IMR-90 (cell line): Measurements from ENCODE around the gene VPS41. TPM values are rescaled to one million over a fixed set of nuclear protein-coding genes. Genes with fewer than 3 reads are reported as not detected.

Experiments
- ATAC-seq: fragments of 200-7000 bp; cut with Tn5 transposase; 2 replicates; pipeline ENCODE4 v1.9.1; 2020; ENCODE audit warnings: low read depth, mild to moderate bottlenecking, moderate library complexity
- BruUV-seq: library from RNA; stranded (reverse); fragments of 400-500 nt; replicated peaks from 2 replicates; lab custom pipeline; 2021; lab: Mats Ljungman, UMichigan
- CTCF ChIA-PET: fragments of 300-600 bp; formaldehyde crosslinking; extraction: SDS; loops from one replicate; lab custom pipeline; 2021; ENCODE audit warnings: antibody characterized with exemption; lab: Yijun Ruan, JAX
- POLR2A ChIA-PET: fragments of 300-600 bp; sonication (Branson Sonifier 250); formaldehyde crosslinking; loops from one replicate; lab custom pipeline; 2022; ENCODE audit warnings: antibody characterized with exemption; ENCODE audit not compliant: unreplicated experiment; lab: Charles Lee
- DNase-seq: peaks from one replicate; pipeline ENCODE4 v3.0.0; 2013
- H2AFZ ChIP-seq: replicated peaks from 2 replicates; pipeline ENCODE3; 2013; ENCODE audit warnings: low read length, mild to moderate bottlenecking; ENCODE audit not compliant: poor library complexity
- H2AK5ac ChIP-seq: 2 replicates; pipeline ENCODE4 v1.6.1; 2013; ENCODE audit warnings: low read depth, low read length, inconsistent platforms
- H2AK9ac ChIP-seq: replicated peaks from 2 replicates; pipeline ENCODE3; 2013; ENCODE audit warnings: mild to moderate bottlenecking, low read depth, low read length, moderate library complexity; ENCODE audit not compliant: poor library complexity
- H2BK120ac ChIP-seq: 2 replicates; pipeline ENCODE4 v1.6.1; 2013; ENCODE audit warnings: low read depth, low read length, inconsistent platforms
- H2BK15ac ChIP-seq: 3 replicates; pipeline ENCODE4 v1.6.1; 2013; ENCODE audit warnings: low read depth, low read length, inconsistent platforms
- H2BK20ac ChIP-seq: 2 replicates; pipeline ENCODE4 v1.6.1; 2013; ENCODE audit warnings: low read depth, mild to moderate bottlenecking, inconsistent platforms, low read length, moderate library complexity
- H2BK5ac ChIP-seq: 2 replicates; pipeline ENCODE4 v1.6.1; 2013; ENCODE audit warnings: mild to moderate bottlenecking, low read depth, low read length, inconsistent platforms; ENCODE audit not compliant: poor library complexity, severe bottlenecking
- H3K14ac ChIP-seq: replicated peaks from 2 replicates; pipeline ENCODE4 v1.6.1; 2013; ENCODE audit warnings: low read depth, low read length, inconsistent platforms
- H3K18ac ChIP-seq: 2 replicates; pipeline ENCODE4 v1.6.1; 2013; ENCODE audit warnings: low read depth, low read length, control low read depth
- H3K23ac ChIP-seq: 2 replicates; pipeline ENCODE4 v1.6.1; 2013; ENCODE audit warnings: low read depth, low read length, inconsistent platforms
- H3K27ac ChIP-seq: 2 replicates; pipeline ENCODE4 v1.5.1; 2013; ENCODE audit warnings: mild to moderate bottlenecking, control low read depth, low read length; ENCODE audit not compliant: insufficient read depth
- H3K27me3 ChIP-seq: 2 replicates; pipeline ENCODE4 v1.6.1; 2013; ENCODE audit warnings: low read length; ENCODE audit not compliant: control insufficient read depth, insufficient read depth
- H3K36me3 ChIP-seq: 2 replicates; pipeline ENCODE4 v1.6.1; 2013; ENCODE audit warnings: low read length, mixed read lengths; ENCODE audit not compliant: control insufficient read depth, insufficient read depth
- H3K4ac ChIP-seq: 2 replicates; pipeline ENCODE4 v1.6.1; 2013; ENCODE audit warnings: low read depth, low read length, inconsistent platforms
- H3K4me1 ChIP-seq: 2 replicates; pipeline ENCODE4 v1.6.1; 2013; ENCODE audit warnings: low read length, mixed read lengths; ENCODE audit not compliant: control insufficient read depth, insufficient read depth
- H3K4me2 ChIP-seq: 2 replicates; pipeline ENCODE4 v1.6.1; 2013; ENCODE audit warnings: low read depth, mild to moderate bottlenecking, control low read depth, low read length, moderate library complexity
- H3K4me3 ChIP-seq: 2 replicates; pipeline ENCODE4 v1.5.1; 2013; ENCODE audit warnings: low read depth, mild to moderate bottlenecking, control low read depth, low read length, moderate library complexity; ENCODE audit not compliant: insufficient read depth
- H3K56ac ChIP-seq: 2 replicates; pipeline ENCODE4 v1.6.1; 2013; ENCODE audit warnings: low read length, inconsistent platforms; ENCODE audit not compliant: insufficient read depth; ENCODE audit errors: extremely low read depth
- H3K79me1 ChIP-seq, 2 experiments: 2 replicates each; pipeline ENCODE4 v1.6.1; 2013; ENCODE audit warnings: low read length in 2 of 2, inconsistent platforms in 1 of 2, low read depth in 1 of 2
- H3K9ac ChIP-seq: 2 replicates; pipeline ENCODE4 v1.6.1; 2013; ENCODE audit warnings: low read depth, low read length, control low read depth
- H3K9me1 ChIP-seq: 2 replicates; pipeline ENCODE4 v1.6.1; 2013; ENCODE audit warnings: low read length, inconsistent platforms; ENCODE audit not compliant: insufficient read depth
- H3K9me3 ChIP-seq: 2 replicates; pipeline ENCODE4 v1.6.1; 2013; ENCODE audit warnings: low read length; ENCODE audit not compliant: control insufficient read depth, insufficient read depth
- H4K20me1 ChIP-seq: 2 replicates; pipeline ENCODE4 v1.6.1; 2013; ENCODE audit warnings: low read length, inconsistent platforms; ENCODE audit not compliant: insufficient read depth
- H4K5ac ChIP-seq: 2 replicates; pipeline ENCODE4 v1.6.1; 2013; ENCODE audit warnings: mild to moderate bottlenecking, low read depth, low read length, control low read depth
- H4K8ac ChIP-seq, 2 experiments: 2 replicates each; pipeline ENCODE4 v1.6.1; 2013; ENCODE audit warnings: low read depth in 2 of 2, low read length in 2 of 2, control low read depth in 1 of 2, inconsistent platforms in 1 of 2
- H4K91ac ChIP-seq: 2 replicates; pipeline ENCODE4 v1.6.1; 2013; ENCODE audit warnings: low read depth, low read length, inconsistent platforms; ENCODE audit not compliant: insufficient read depth
- BHLHE40 ChIP-seq: fragments of 150-350 bp; IDR thresholded peaks from 2 replicates; pipeline ENCODE4 v1.6.1; 2016; ENCODE audit warnings: mild to moderate bottlenecking, low read depth, low read length
- CEBPB ChIP-seq: IDR thresholded peaks from 2 replicates; pipeline ENCODE4 v1.6.1; 2012; ENCODE audit warnings: low read depth, low read length, improper control_type of control experiment
- CHD1 ChIP-seq: IDR thresholded peaks from 2 replicates; pipeline ENCODE4 v1.6.1; 2012; ENCODE audit warnings: low read depth, low read length, improper control_type of control experiment
- MAFK ChIP-seq: IDR thresholded peaks from 2 replicates; pipeline ENCODE4 v1.6.1; 2012; ENCODE audit warnings: low read depth, low read length, improper control_type of control experiment
- MXI1 ChIP-seq: IDR thresholded peaks from 2 replicates; pipeline ENCODE4 v1.6.1; 2012; ENCODE audit warnings: low read depth, mild to moderate bottlenecking, low read length, moderate library complexity, borderline replicate concordance
- RFX5 ChIP-seq: IDR thresholded peaks from 2 replicates; pipeline ENCODE4 v1.8.0; 2012; ENCODE audit warnings: low read depth, mild to moderate bottlenecking, low read length, moderate library complexity
- SMC3 ChIP-seq: fragments of 150-350 bp; IDR thresholded peaks from 2 replicates; pipeline ENCODE4 v1.6.1; 2016; ENCODE audit warnings: low read depth, mild to moderate bottlenecking, antibody characterized with exemption, low read length, moderate library complexity
- WGBS, 2 experiments: methylation state at CpG; one replicate each; pipeline versions ENCODE4 v1.1.5 to v1.1.7; 2013; ENCODE audit warnings: missing lambda C conversion rate in 2 of 2; ENCODE audit not compliant: insufficient read length in 1 of 2; ENCODE audit errors: extremely low coverage in 2 of 2; 5-methylcytosine and 5-hydroxymethylcytosine counted together
- dilution Hi-C: fragments of 300-500 bp; cut with HindIII; formaldehyde crosslinking; loops from one replicate; pipeline ENCODE4 v1.14.3; 2018; ENCODE audit warnings: low sequenced_read_pairs; ENCODE audit not compliant: unreplicated experiment
- in situ Hi-C: fragments of 300-500 bp; cut with MboI; formaldehyde crosslinking; loops from 3 replicates; pipeline ENCODE4 v1.14.3; 2019; ENCODE audit warnings: low sequenced_read_pairs, inconsistent platforms, mixed read lengths
- intact Hi-C: fragments of 100-400 bp; cut with micrococcal nuclease; formaldehyde crosslinking; loops from 2 replicates; pipeline ENCODE4 v1.10.0; 2022
- polyA plus RNA-seq, 3 experiments: library from polyadenylated mRNA; depleted of rRNA; stranded (reverse); fragments of >200 nt; gene quantifications; 2 replicates each; pipeline ENCODE4 v1.2.3, GENCODE V29; 2012; ENCODE audit warnings: low replicate concordance in 1 of 3
- total RNA-seq: library from RNA; depleted of rRNA; stranded (reverse); fragments of >200 nt; gene quantifications from 2 replicates; pipeline ENCODE4 v1.2.3, GENCODE V29; 2012
- TF ChIP-seq, protein P1 (sequence below): fragments of 150-350 bp; IDR thresholded peaks from 2 replicates; pipeline ENCODE4 v1.6.1; 2017; ENCODE audit warnings: mild to moderate bottlenecking, antibody characterized with exemption, low read length, low read depth

VPS41 gene
- total and polyA plus RNA-seq, 2 of the 4 experiments (the other 2 are of a cell fraction) = 16.0 to 28.0 TPM

DNA sequence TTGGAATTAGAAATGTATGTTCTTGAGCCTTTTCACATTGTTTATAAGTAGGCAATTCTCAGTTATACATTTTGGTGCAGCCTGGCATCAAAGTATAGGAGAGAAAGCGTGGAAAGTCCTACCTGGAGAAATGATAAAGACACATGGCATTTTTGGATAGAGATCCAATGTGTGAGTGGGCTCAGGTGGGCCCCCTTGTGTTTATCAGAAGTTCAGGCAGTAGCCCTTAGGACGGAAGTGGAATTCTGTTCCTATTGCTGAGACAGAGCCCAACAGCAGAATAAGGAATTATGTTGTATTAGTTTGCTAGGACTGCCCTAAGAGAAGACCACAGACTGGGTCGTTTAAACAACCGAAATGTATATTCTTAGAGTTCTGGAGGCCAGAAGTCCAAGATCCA, 192.6 kb downstream of the VPS41 start:
- H3K4me2 ChIP-seq = no peak overlapping the region
- ATAC-seq (no peak), DNase-seq (no peak)
- 82% methylated on average over 2 of the region's 4 CpGs; no CpG with 5 or more reads in 1 of the 2 experiments for WGBS, 2 experiments
- in situ Hi-C loops = no loop called here
- H3K23ac ChIP-seq = no peak overlapping the region
- TF ChIP-seq SMC3 (no peak), RFX5 (no peak), CEBPB (no peak), CHD1 (no peak), MXI1 (no peak), MAFK (no peak), BHLHE40 (no peak)
- TF ChIP-seq, protein P1, sequence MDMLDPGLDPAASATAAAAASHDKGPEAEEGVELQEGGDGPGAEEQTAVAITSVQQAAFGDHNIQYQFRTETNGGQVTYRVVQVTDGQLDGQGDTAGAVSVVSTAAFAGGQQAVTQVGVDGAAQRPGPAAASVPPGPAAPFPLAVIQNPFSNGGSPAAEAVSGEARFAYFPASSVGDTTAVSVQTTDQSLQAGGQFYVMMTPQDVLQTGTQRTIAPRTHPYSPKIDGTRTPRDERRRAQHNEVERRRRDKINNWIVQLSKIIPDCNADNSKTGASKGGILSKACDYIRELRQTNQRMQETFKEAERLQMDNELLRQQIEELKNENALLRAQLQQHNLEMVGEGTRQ = no peak
- no peak overlapping the region for H3K4ac ChIP-seq
- no peak overlapping the region for H2AK5ac ChIP-seq
- H3K4me1 ChIP-seq = peaks cover under 1% of the 10 kb centered on the region; the same call in 1 of the 2 replicates
- no peaks in the 10 kb centered on the region; the same call in 1 of the 2 replicates for H3K27me3 ChIP-seq
- H3K56ac ChIP-seq = no peak overlapping the region
- H3K9ac ChIP-seq = no peak overlapping the region
- no peak overlapping the region for H2BK120ac ChIP-seq
- H3K4me3 ChIP-seq = no peak overlapping the region
- no peak overlapping the region for H3K27ac ChIP-seq
- CTCF ChIA-PET = no interaction called here
- H4K91ac ChIP-seq = no peak overlapping the region
- H2BK5ac ChIP-seq = no peak overlapping the region
- no peaks in the 10 kb centered on the region for H3K79me1 ChIP-seq
- BruUV-seq = no TSS peak
- no peak overlapping the region for H2AK9ac ChIP-seq
- dilution Hi-C loops = no loop called here
- POLR2A ChIA-PET = no interaction called here
- H3K9me3 ChIP-seq = no peaks in the 10 kb centered on the region
- no peak overlapping the region for H4K8ac ChIP-seq
- H3K14ac ChIP-seq = no peak overlapping the region
- intact Hi-C loops = no loop called here
- H2BK20ac ChIP-seq = no peak overlapping the region
- H4K5ac ChIP-seq = no peak overlapping the region
- H3K36me3 ChIP-seq = peaks cover 4% of the 10 kb centered on the region; the same call in 1 of the 2 replicates
- H2AFZ ChIP-seq = no peak overlapping the region
- H2BK15ac ChIP-seq = no peak overlapping the region
- no peaks in the 10 kb centered on the region for H4K20me1 ChIP-seq
- H3K9me1 ChIP-seq = no peaks in the 10 kb centered on the region
- no peak overlapping the region for H3K18ac ChIP-seq
